HEK293 (cell line): ENCODE results near the gene AXIN1.
A peak's percentile ranks its signal among the peaks of the same experiment; 100 is the strongest.

Experiments
- CTCF ChIA-PET: fragments of 350-600 bp; formaldehyde crosslinking; extraction: SDS; loops from one replicate; lab custom pipeline; 2021; ENCODE audit warnings: antibody characterized with exemption; lab: Yijun Ruan, JAX
- POLR2A ChIA-PET: fragments of 300-600 bp; formaldehyde crosslinking; extraction: SDS; loops from one replicate; lab custom pipeline; 2020; ENCODE audit warnings: antibody characterized with exemption, inconsistent platforms; lab: Yijun Ruan, JAX
- H3K27ac ChIP-seq: fragments of 200-500 bp; sonication (Bioruptor generic); 2 replicates; pipeline ENCODE4 v1.5.1; 2014; ENCODE audit warnings: low read depth, low read length, control low read depth, inconsistent platforms; ENCODE audit errors: extremely low read depth
- H3K36me3 ChIP-seq, 2 experiments: fragments of 200-500 bp in 1 of 2; sonication (Bioruptor generic) in 1 of 2; 1 replicate in 1 of 2; 2 replicates in 1 of 2; pipeline ENCODE4 v1.5.1; 2014 to 2017; ENCODE audit warnings: inconsistent platforms in 2 of 2, low read length in 2 of 2; ENCODE audit not compliant: control insufficient read depth in 2 of 2, insufficient read depth in 1 of 2
- H3K4me1 ChIP-seq: fragments of 200-500 bp; sonication (Bioruptor generic); 2 replicates; pipeline ENCODE4 v1.5.1; 2014; ENCODE audit warnings: mild to moderate bottlenecking, low read length, inconsistent platforms; ENCODE audit not compliant: control insufficient read depth, insufficient read depth
- H3K4me3 ChIP-seq: 2 replicates; pipeline ENCODE4 v1.5.1; 2011; ENCODE audit warnings: low read depth, mild to moderate bottlenecking, control low read depth, low read length, moderate library complexity
- H3K9me3 ChIP-seq: fragments of 200-500 bp; sonication (Bioruptor generic); 2 replicates; pipeline ENCODE4 v1.5.1; 2014; ENCODE audit warnings: low read depth, low read length, inconsistent platforms; ENCODE audit not compliant: control insufficient read depth, insufficient read depth
- ATF2 ChIP-seq: fragments of 450-650 bp; formaldehyde crosslinking; IDR thresholded peaks from 2 replicates; pipeline ENCODE4 v1.5.1; 2016; ENCODE audit warnings: missing biosample characterization, missing genetic modification characterization, low read depth
- HOXD13 ChIP-seq: sonication (generic); formaldehyde crosslinking; IDR thresholded peaks from 2 replicates; pipeline ENCODE4 v1.8.0; 2022; ENCODE audit warnings: missing genetic modification reagents, borderline replicate concordance
- IKZF3 ChIP-seq: fragments of 450-650 bp; IDR thresholded peaks from 2 replicates; pipeline ENCODE4 v1.5.0; 2018; ENCODE audit warnings: missing biosample characterization, mild to moderate bottlenecking, missing genetic modification characterization, moderate library complexity
- KLF1 ChIP-seq: fragments of 450-650 bp; formaldehyde crosslinking; IDR thresholded peaks from 2 replicates; pipeline ENCODE4 v1.5.1; 2016; ENCODE audit warnings: missing biosample characterization, missing genetic modification characterization
- KLF7 ChIP-seq: fragments of 450-650 bp; formaldehyde crosslinking; IDR thresholded peaks from 2 replicates; pipeline ENCODE4 v1.5.1; 2016; ENCODE audit warnings: missing biosample characterization, missing genetic modification characterization, borderline replicate concordance
- KLF8 ChIP-seq: fragments of 450-650 bp; formaldehyde crosslinking; IDR thresholded peaks from 2 replicates; pipeline ENCODE4 v1.5.1; 2016; ENCODE audit warnings: missing biosample characterization, missing genetic modification characterization
- OSR2 ChIP-seq: fragments of 450-650 bp; formaldehyde crosslinking; IDR thresholded peaks from 2 replicates; pipeline ENCODE4 v1.5.1; 2016; ENCODE audit warnings: missing biosample characterization, missing genetic modification characterization
- PATZ1 ChIP-seq: fragments of 450-650 bp; formaldehyde crosslinking; IDR thresholded peaks from 2 replicates; pipeline ENCODE4 v1.5.1; 2016; ENCODE audit warnings: missing biosample characterization, missing genetic modification characterization
- TRIM28 ChIP-seq: IDR thresholded peaks from 2 replicates; pipeline ENCODE4 v1.6.1; 2011; ENCODE audit warnings: low read length, control low read depth, borderline replicate concordance
- ZBTB1 ChIP-seq: fragments of 450-650 bp; formaldehyde crosslinking; IDR thresholded peaks from 2 replicates; pipeline ENCODE4 v1.5.1; 2016; ENCODE audit warnings: missing biosample characterization, missing genetic modification characterization
- ZBTB48 ChIP-seq: fragments of 450-650 bp; formaldehyde crosslinking; IDR thresholded peaks from 2 replicates; pipeline ENCODE4 v1.5.1; 2016; ENCODE audit warnings: missing biosample characterization, missing genetic modification characterization
- ZFP69B ChIP-seq: fragments of 450-650 bp; formaldehyde crosslinking; IDR thresholded peaks from 2 replicates; pipeline ENCODE4 v1.5.1; 2016; ENCODE audit warnings: missing biosample characterization, missing genetic modification characterization
- ZNF140 ChIP-seq: fragments of 450-650 bp; formaldehyde crosslinking; IDR thresholded peaks from 2 replicates; pipeline ENCODE4 v1.5.1; 2016; ENCODE audit warnings: missing biosample characterization, missing genetic modification characterization
- ZNF302 ChIP-seq: fragments of 450-650 bp; formaldehyde crosslinking; IDR thresholded peaks from 2 replicates; pipeline ENCODE4 v1.5.1; 2016; ENCODE audit warnings: missing biosample characterization, missing genetic modification characterization, low read depth
- ZNF335 ChIP-seq: fragments of 450-650 bp; formaldehyde crosslinking; conservative IDR thresholded peaks from 2 replicates; pipeline ENCODE4 v1.5.1; 2016; ENCODE audit warnings: missing biosample characterization, missing genetic modification characterization
- ZNF350 ChIP-seq: fragments of 450-650 bp; formaldehyde crosslinking; IDR thresholded peaks from 2 replicates; pipeline ENCODE4 v1.5.0; 2017; ENCODE audit warnings: missing biosample characterization, mild to moderate bottlenecking, missing genetic modification characterization
- ZNF501 ChIP-seq: fragments of 450-650 bp; formaldehyde crosslinking; IDR thresholded peaks from 2 replicates; pipeline ENCODE4 v1.5.1; 2016; ENCODE audit warnings: missing biosample characterization, missing genetic modification characterization
- ZNF701 ChIP-seq: fragments of 450-650 bp; formaldehyde crosslinking; IDR thresholded peaks from 2 replicates; pipeline ENCODE4 v1.5.1; 2016; ENCODE audit warnings: missing biosample characterization, missing genetic modification characterization
- ZNF76 ChIP-seq: fragments of 450-650 bp; formaldehyde crosslinking; IDR thresholded peaks from 2 replicates; pipeline ENCODE4; 2016; ENCODE audit warnings: low read depth, missing biosample characterization, missing genetic modification characterization, borderline replicate concordance
- ZNF776 ChIP-seq: fragments of 450-650 bp; formaldehyde crosslinking; IDR thresholded peaks from 2 replicates; pipeline ENCODE4 v1.5.0; 2017; ENCODE audit warnings: missing biosample characterization, missing genetic modification characterization, borderline replicate concordance
- ZSCAN18 ChIP-seq: fragments of 450-650 bp; formaldehyde crosslinking; IDR thresholded peaks from 2 replicates; pipeline ENCODE4 v1.5.1; 2016; ENCODE audit warnings: missing biosample characterization, missing genetic modification characterization
- TF ChIP-seq, protein P1 (sequence below): fragments of 450-650 bp; formaldehyde crosslinking; IDR thresholded peaks from 2 replicates; pipeline ENCODE4 v1.5.1; 2017; ENCODE audit warnings: missing biosample characterization, mild to moderate bottlenecking, missing genetic modification characterization, moderate library complexity
- TF ChIP-seq, protein P2 (sequence below): fragments of 450-650 bp; formaldehyde crosslinking; IDR thresholded peaks from 2 replicates; pipeline ENCODE4 v1.5.1; 2016; ENCODE audit warnings: missing biosample characterization, missing genetic modification characterization

Gene AXIN1

GRCh38 chr16:275041-275641 is 77.4 kb downstream of the AXIN1 start (continued):
- TF ChIP-seq OSR2 (tag by site-specific recombination) (no peak), ZNF776 (tag by site-specific recombination) (no peak), ZBTB1 (tag by site-specific recombination) (no peak), ZNF302 (tag by site-specific recombination) (no peak), TRIM28 (no peak), KLF7 (tag by site-specific recombination) (no peak), ZBTB48 (tag by site-specific recombination) (no peak), ZNF701 (tag by site-specific recombination) (no peak), ZNF501 (tag by site-specific recombination) (no peak), ZNF140 (tag by site-specific recombination) (no peak), KLF8 (no peak)

DNA sequence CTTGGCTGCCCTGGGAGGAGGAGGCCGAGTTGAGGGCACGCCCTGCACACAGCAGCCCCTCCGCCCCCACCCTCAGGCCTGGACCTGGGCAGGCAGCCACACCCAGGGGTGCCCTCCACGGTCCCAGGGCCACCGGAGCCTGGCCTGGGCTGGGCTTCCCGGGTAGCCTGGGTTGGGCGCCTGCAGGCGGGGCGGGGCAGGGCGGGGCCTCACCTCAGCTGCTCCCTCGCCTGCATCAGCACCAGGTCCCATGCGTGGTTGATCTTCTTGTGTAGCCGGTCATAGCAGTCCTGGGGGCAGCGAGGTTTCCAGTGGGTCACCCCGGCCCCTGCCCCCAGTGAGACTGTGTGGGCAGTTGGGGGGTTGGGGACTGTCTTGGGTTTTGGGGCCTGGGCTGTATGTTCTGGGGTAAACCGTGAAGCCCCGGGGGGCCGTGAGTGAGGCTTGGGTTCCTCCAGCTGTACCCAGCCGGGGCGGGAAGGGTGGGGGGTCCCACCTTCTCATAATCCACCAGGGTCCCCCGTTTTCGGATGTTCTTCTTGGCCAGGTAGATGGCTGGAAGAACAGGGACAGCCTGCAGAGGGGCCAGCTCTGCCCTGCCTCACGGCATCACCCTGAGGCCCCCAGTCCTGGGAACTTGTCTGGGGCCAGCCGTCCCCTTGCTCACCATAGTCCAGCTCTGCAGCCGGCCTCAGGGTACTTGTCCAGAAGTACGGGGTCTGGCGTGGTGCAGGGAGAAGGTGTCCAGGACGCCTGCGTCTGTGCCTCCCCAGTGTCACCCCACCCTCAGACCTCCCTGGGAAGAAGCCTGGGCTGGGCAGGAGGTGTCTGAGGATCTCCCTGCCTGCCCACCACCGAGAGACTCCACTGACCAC is 78.7 kb downstream of the AXIN1 start:
- ChIA-PET POLR2A (no interaction called here), CTCF (interaction anchor here (0.7 to 1.2 kb wide), 3 partner anchors 10 to 89 kb away, joined by 3 read pairs; no protein-coding TSS in a partner anchor)
- H3K27ac ChIP-seq, result no peak overlapping the region
- H3K9me3 ChIP-seq, result no peaks in the 10 kb centered on the region
- no peak overlapping the region for H3K4me3 ChIP-seq
- no peak for TF ChIP-seq ZFP69B (tag by site-specific recombination)
- TF ChIP-seq, protein P1, sequence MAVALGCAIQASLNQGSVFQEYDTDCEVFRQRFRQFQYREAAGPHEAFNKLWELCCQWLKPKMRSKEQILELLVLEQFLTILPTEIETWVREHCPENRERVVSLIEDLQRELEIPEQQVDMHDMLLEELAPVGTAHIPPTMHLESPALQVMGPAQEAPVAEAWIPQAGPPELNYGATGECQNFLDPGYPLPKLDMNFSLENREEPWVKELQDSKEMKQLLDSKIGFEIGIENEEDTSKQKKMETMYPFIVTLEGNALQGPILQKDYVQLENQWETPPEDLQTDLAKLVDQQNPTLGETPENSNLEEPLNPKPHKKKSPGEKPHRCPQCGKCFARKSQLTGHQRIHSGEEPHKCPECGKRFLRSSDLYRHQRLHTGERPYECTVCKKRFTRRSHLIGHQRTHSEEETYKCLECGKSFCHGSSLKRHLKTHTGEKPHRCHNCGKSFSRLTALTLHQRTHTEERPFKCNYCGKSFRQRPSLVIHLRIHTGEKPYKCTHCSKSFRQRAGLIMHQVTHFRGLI (tag by site-specific recombination), result peak; percentile 72
- TF ChIP-seq KLF1, result peak; percentile 98
- TF ChIP-seq ZNF335 (tag by site-specific recombination), result 0 out of 2 replicates have a peak, but pooled peaks have one; percentile 30
- TF ChIP-seq KLF8, result peak; percentile 79
- TF ChIP-seq PATZ1 (tag by site-specific recombination), result peak; percentile 17; the same call in 1 of the 2 replicates
- TF ChIP-seq ZSCAN18 (tag by site-specific recombination), result no peak
- no peak for TF ChIP-seq ATF2 (tag by site-specific recombination)
- no peak for TF ChIP-seq ZNF350 (tag by site-specific recombination)
- TF ChIP-seq ZNF76, result no peak
- no peak for TF ChIP-seq HOXD13 (CRISPR knock-in tag)
- TF ChIP-seq, protein P2, sequence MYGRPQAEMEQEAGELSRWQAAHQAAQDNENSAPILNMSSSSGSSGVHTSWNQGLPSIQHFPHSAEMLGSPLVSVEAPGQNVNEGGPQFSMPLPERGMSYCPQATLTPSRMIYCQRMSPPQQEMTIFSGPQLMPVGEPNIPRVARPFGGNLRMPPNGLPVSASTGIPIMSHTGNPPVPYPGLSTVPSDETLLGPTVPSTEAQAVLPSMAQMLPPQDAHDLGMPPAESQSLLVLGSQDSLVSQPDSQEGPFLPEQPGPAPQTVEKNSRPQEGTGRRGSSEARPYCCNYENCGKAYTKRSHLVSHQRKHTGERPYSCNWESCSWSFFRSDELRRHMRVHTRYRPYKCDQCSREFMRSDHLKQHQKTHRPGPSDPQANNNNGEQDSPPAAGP (tag by site-specific recombination), result 0 out of 2 replicates have a peak, but pooled peaks have one; percentile 24
- TF ChIP-seq IKZF3 (tag by site-specific recombination), result no peak
- peak; percentile 60; the same call in 1 of the 2 replicates for TF ChIP-seq KLF7 (tag by site-specific recombination)
- no peaks in the 10 kb centered on the region for H3K4me1 ChIP-seq
- H3K36me3 ChIP-seq, result no peaks in the 10 kb centered on the region
